Small intestine (tissue), 7 donors: ENCODE data around the gene SP140. TPM values are rescaled to one million over a fixed set of nuclear protein-coding genes. Genes with fewer than 3 reads are reported as not detected.

Experiments used
- DNase-seq, 2 donors: peaks; one replicate each; pipeline versions ENCODE4 v3.0.0 to v3.0.0-alpha.2; 2013
- FAIRE-seq: peaks from 2 replicates; lab custom pipeline; 2012; peaks lifted over from hg19 to GRCh38; lab: Jason Lieb, UNC
- H3K27ac ChIP-seq, 3 donors: one replicate each; pipeline ENCODE4 v1.5.1; 2013; ENCODE audit warnings: low read length in 2 of 3, mild to moderate bottlenecking in 2 of 3, control low read depth in 1 of 3, inconsistent platforms in 1 of 3, low read depth in 1 of 3, moderate library complexity in 1 of 3
- H3K27me3 ChIP-seq, 3 donors: one replicate each; pipeline ENCODE4 v1.6.1; 2013; ENCODE audit warnings: low read length in 3 of 3, inconsistent platforms in 1 of 3; ENCODE audit not compliant: control insufficient read depth in 3 of 3, insufficient read depth in 3 of 3
- H3K36me3 ChIP-seq, 3 donors: one replicate each; pipeline ENCODE4 v1.6.1; 2013; ENCODE audit warnings: low read length in 3 of 3, inconsistent platforms in 1 of 3, low read depth in 1 of 3, mild to moderate bottlenecking in 1 of 3, moderate library complexity in 1 of 3; ENCODE audit not compliant: control insufficient read depth in 3 of 3, insufficient read depth in 2 of 3
- H3K4me1 ChIP-seq, 3 donors: one replicate each; pipeline ENCODE4 v1.6.1; 2013; ENCODE audit warnings: low read length in 2 of 3, inconsistent platforms in 1 of 3, low read depth in 1 of 3, mild to moderate bottlenecking in 1 of 3, moderate library complexity in 1 of 3; ENCODE audit not compliant: control insufficient read depth in 3 of 3, insufficient read depth in 2 of 3
- H3K4me3 ChIP-seq, 3 donors: one replicate each; pipeline ENCODE4 v1.5.1; 2013; ENCODE audit warnings: low read length in 3 of 3, control low read depth in 1 of 3, inconsistent platforms in 1 of 3, low read depth in 1 of 3, mild to moderate bottlenecking in 1 of 3, moderate library complexity in 1 of 3
- H3K9me3 ChIP-seq, 2 donors: one replicate each; pipeline ENCODE4 v1.6.1; 2013; ENCODE audit warnings: low read depth in 1 of 2, low read length in 1 of 2; ENCODE audit not compliant: control insufficient read depth in 2 of 2, insufficient read depth in 1 of 2
- WGBS, 3 donors: extraction: QIAGEN DNeasy Blood & Tissue Kit; methylation state at CpG; one replicate each; pipeline ENCODE4 v1.1.7; 2013; 5-methylcytosine and 5-hydroxymethylcytosine counted together
- polyA plus RNA-seq, 4 donors: library from polyadenylated mRNA; stranded (reverse) in 3 of 4; unstranded in 1 of 4; fragments of 200-250 nt in 3 of 4; fragments of 120-200 nt in 1 of 4; gene quantifications; one replicate each; pipeline versions ENCODE4 v1.2.1 to v1.2.3, GENCODE V29; 2013
- donor health status: healthy with polysubstance abuse.
- donor health status: control.
- donor health status: control.
- donor health status: Bipolar disorder and iron deficiency.
- donor health status: healthy.

The SP140 gene
- polyA plus RNA-seq, 4 donors, result 1.5 to 3.0 (median 1.5) TPM; not detected in 1

GRCh38 chr2:230346465-230346864 is 120.9 kb downstream of the SP140 start:
- Histone ChIP-seq H3K4me3 (no peak overlapping the region), H3K36me3 (peaks cover 0 to 8% (median under 1%) of the 10 kb centered on the region in 3 donors), H3K27me3 (no peaks in the 10 kb centered on the region), H3K4me1 (peaks cover 0 to 4% (median 2%) of the 10 kb centered on the region in 3 donors), H3K9me3 (peaks cover 0 to 14% of the 10 kb centered on the region in 2 donors), H3K27ac (no peak overlapping the region)
- FAIRE-seq (no peak), DNase-seq (no peak)
- WGBS, 3 donors, result 98 to 100% (median 100%) methylated on average over 1 of the region's 1 CpG

GRCh38 chr2:230346921-230347533 is 121.5 kb downstream of the SP140 start:
- no peak overlapping the region for H3K4me3 ChIP-seq
- no peaks in the 10 kb centered on the region for H3K27me3 ChIP-seq
- 91 to 96% (median 92%) methylated on average over 1 of the region's 1 CpG for WGBS, 3 donors
- H3K36me3 ChIP-seq, result peaks cover 2 to 11% (median 3%) of the 10 kb centered on the region in 3 donors
- peaks cover 0 to 14% of the 10 kb centered on the region in 2 donors for H3K9me3 ChIP-seq
- no peak overlapping the region for H3K27ac ChIP-seq
- FAIRE-seq (no peak), DNase-seq (no peak)
- peaks cover 0 to 4% (median 2%) of the 10 kb centered on the region in 3 donors for H3K4me1 ChIP-seq

- WGBS, 3 donors, result 75 to 82% (median 78%) methylated on average over 6 of the region's 6 CpGs
- Histone ChIP-seq H3K27ac (peak overlapping the region in 1 of 3 donors; percentile 9), H3K27me3 (no peaks in the 10 kb centered on the region), H3K9me3 (peaks cover 0 to 14% of the 10 kb centered on the region in 2 donors), H3K36me3 (peaks cover 2 to 11% (median 5%) of the 10 kb centered on the region in 3 donors), H3K4me3 (no peak overlapping the region), H3K4me1 (peaks cover 0 to 4% (median 2%) of the 10 kb centered on the region in 3 donors)
- no peak for FAIRE-seq
- DNase-seq, result peak in 1 of 2 donors; percentile 45
Measured at GRCh38 chr2:230347659-230348305, 122.2 kb downstream of the SP140 start.

- peaks cover 0 to 12% of the 10 kb centered on the region in 2 donors for H3K9me3 ChIP-seq
- H3K27ac ChIP-seq, result no peak overlapping the region
- H3K4me3 ChIP-seq, result no peak overlapping the region
- H3K27me3 ChIP-seq, result no peaks in the 10 kb centered on the region
- FAIRE-seq (no peak), DNase-seq (no peak)
- peaks cover 0 to 4% (median 2%) of the 10 kb centered on the region in 3 donors for H3K4me1 ChIP-seq
- peaks cover 2 to 11% (median 5%) of the 10 kb centered on the region in 3 donors for H3K36me3 ChIP-seq
Measured at GRCh38 chr2:230348787-230349186, 123.3 kb downstream of the SP140 start.

GRCh38 chr2:230356084-230356483 is 130.5 kb downstream of the SP140 start:
- 93 to 100% (median 97%) methylated on average over 2 of the region's 2 CpGs for WGBS, 3 donors
- FAIRE-seq, result no peak
- peaks cover 0 to 2% of the 10 kb centered on the region in 2 donors for H3K9me3 ChIP-seq

GRCh38 chr2:230358305-230358704 is 132.8 kb downstream of the SP140 start:
- 87 to 100% (median 93%) methylated on average over 1 of the region's 1 CpG for WGBS, 3 donors
- Histone ChIP-seq H3K4me3 (no peak overlapping the region), H3K27me3 (no peaks in the 10 kb centered on the region), H3K36me3 (peaks cover 2 to 15% (median 9%) of the 10 kb centered on the region in 3 donors), H3K9me3 (peaks cover 0 to 2% of the 10 kb centered on the region in 2 donors), H3K27ac (no peak overlapping the region), H3K4me1 (no peaks in the 10 kb centered on the region)
- FAIRE-seq, result no peak
- DNase-seq, result no peak

More at GRCh38 chr2:230356084-230356483, 130.5 kb downstream of the SP140 start:
- no peaks in the 10 kb centered on the region for H3K4me1 ChIP-seq
- H3K27ac ChIP-seq, result no peak overlapping the region
- DNase-seq, result no peak
- H3K27me3 ChIP-seq, result no peaks in the 10 kb centered on the region
- H3K36me3 ChIP-seq, result peaks cover 5 to 8% (median 8%) of the 10 kb centered on the region in 3 donors
- H3K4me3 ChIP-seq, result no peak overlapping the region

GRCh38 chr2:230360028-230360427 is 134.5 kb downstream of the SP140 start:
- Histone ChIP-seq H3K4me3 (no peak overlapping the region), H3K27me3 (no peaks in the 10 kb centered on the region), H3K36me3 (peaks cover 2 to 17% (median 9%) of the 10 kb centered on the region in 3 donors), H3K4me1 (no peaks in the 10 kb centered on the region), H3K9me3 (peaks cover 0 to 2% of the 10 kb centered on the region in 2 donors), H3K27ac (no peak overlapping the region)
- no peak for FAIRE-seq
- no peak for DNase-seq
- WGBS, 3 donors, result 53 to 62% (median 54%) methylated on average over 1 of the region's 1 CpG

- peaks cover 2 to 17% (median 9%) of the 10 kb centered on the region in 3 donors for H3K36me3 ChIP-seq
- H3K27ac ChIP-seq, result no peak overlapping the region
- H3K27me3 ChIP-seq, result no peaks in the 10 kb centered on the region
- 54 to 60% (median 56%) methylated on average over 1 of the region's 1 CpG for WGBS, 3 donors
- peaks cover 0 to 2% of the 10 kb centered on the region in 2 donors for H3K9me3 ChIP-seq
- FAIRE-seq (no peak), DNase-seq (no peak)
- no peak overlapping the region for H3K4me3 ChIP-seq
- H3K4me1 ChIP-seq, result no peaks in the 10 kb centered on the region
Measured at GRCh38 chr2:230362030-230362691, 136.6 kb downstream of the SP140 start.
